Measurements from ENCODE around the gene SETD1A.

SETD1A gene

DNA sequence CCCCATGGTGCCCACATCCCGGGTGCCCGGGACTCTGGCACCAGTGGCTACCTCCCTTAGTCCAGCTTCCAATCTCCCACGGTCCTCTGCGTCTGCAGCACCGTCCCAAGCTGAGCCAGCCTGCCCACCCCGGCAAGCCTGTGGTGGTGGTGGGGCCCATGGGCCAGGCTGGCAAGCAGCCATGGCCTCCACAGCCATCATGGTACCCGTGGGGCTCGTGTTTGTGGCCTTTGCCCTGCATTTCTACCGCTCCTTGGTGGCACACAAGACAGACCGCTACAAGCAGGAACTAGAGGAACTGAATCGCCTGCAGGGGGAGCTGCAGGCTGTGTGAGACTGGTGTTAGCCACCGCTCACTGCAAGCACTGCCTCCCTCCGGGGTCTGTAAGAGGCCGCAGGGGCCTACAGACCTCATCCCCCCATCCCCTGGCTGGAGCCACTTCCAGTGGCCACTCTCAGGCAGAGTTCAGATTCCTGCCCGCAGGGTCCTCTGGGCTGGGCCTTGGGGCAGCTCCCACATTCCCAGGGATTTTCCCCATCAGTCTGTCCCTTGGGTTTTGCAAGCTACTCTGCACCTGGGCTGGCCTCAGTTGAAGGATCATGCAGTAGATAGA lies 3.9 kb upstream of the SETD1A start:
- DNase-seq (ENCODE audit: low read depth) = peak; percentile 27

DNA sequence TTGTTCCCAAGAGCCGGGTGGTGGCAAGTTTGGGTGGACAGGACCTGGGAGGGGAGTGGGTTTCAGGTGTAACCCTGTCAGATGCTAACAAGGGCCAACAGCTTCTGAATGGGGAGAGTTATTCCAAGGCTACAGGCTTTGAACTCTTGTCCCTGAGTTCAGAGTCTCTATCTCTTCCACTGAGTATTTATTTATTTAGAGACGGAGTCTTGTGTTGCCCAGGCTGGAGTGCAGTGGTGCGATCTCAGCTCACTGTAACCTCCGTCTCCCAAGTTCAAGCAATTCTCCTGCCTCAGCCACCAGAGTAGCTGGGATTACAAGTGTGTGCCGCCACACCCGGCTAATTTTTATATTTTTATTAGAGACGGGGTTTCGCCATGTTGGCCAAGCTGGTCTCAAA lies 2.6 kb upstream of the SETD1A start:
- DNase-seq (ENCODE audit: low read depth) = no peak

DNA sequence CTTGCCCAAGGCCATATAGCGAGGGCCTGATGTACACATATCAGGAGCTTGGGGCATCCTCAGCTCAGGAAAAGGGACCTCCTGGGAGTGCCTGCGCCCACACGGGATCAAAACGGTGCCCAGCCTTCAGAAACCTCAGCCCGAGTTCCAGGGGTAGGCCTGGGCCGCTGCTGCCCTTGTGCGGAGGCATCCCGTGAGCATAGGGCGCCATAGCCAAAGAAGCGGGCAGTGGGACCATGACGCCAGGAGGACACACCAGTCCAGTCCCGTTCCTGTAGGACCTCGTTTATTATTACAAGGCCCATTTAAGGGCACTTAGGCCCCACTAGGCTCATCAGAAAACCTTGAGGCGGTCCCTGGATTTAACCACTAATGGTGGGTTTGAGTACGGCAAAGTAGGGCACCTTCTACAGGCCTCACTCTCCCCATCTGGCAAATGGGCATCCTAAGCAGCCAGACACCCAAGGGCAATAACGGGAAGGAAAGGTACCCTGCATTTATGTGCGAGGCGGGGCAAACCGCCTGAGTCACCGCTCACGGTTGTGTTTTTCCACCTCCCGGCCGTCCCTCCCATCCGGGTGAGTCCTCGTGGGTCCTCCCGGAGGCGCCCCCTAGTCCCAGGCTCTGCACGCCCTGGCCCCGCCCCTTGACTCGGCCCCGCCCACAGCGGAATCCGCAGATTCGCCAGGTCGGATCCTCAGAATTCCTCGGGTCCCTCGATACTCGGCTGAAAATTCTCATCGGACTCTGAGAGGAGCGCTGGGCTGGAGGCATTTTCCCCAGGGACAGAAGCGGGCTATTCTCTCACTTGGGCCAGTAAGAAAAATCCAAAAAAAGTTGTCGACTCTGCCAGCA lies 726 bp upstream of the SETD1A start:
- DNase-seq (ENCODE audit: low read depth) = peak; percentile 83

DNA sequence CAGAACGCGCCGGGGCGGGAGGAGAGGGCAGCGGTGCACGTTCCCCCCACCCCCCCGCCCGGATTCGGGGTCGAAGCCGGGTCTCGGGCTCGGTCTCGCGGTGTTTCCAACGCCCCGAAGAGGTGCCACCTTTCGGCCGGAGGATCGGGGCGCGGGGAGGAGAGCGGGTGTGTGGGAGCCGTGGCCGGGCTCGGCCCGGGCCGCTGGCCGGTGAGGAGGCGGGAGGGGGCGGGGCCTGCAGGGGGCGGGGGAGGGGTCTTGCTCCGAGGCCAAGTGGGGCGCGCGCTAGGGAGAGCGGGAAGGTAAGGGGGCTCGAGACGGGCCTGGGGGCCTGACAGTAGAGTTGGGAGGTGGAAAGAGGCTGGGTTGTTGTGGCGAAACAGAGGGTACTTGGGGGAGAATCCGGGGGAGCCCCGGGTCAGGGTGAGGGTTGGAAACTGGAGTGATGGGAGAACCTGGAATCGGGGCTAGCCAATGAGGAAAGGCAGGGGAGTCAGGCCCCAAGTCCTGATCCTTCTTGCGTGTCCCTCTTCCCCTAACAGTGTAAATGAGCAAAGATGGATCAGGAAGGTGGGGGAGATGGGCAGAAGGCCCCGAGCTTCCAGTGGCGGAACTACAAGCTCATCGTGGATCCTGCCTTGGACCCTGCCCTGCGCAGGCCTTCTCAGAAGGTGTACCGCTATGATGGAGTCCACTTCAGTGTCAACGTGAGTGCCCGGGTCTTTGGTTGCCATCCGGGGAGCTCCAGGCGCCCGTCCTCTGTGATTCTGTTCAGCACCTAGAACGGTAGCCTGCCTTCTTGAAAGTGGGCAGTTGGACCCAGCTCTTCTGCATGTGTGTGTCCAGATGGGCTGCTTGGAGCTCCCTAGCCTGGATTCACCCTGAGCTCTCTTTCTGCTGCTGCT lies 873 bp downstream of the SETD1A start:
- DNase-seq (ENCODE audit: low read depth) = peak; percentile 61

- DNase-seq (ENCODE audit: low read depth) = no peak
Observed at GRCh38 chr16:30961384-30961783, 3.8 kb downstream of the SETD1A start.

DNA sequence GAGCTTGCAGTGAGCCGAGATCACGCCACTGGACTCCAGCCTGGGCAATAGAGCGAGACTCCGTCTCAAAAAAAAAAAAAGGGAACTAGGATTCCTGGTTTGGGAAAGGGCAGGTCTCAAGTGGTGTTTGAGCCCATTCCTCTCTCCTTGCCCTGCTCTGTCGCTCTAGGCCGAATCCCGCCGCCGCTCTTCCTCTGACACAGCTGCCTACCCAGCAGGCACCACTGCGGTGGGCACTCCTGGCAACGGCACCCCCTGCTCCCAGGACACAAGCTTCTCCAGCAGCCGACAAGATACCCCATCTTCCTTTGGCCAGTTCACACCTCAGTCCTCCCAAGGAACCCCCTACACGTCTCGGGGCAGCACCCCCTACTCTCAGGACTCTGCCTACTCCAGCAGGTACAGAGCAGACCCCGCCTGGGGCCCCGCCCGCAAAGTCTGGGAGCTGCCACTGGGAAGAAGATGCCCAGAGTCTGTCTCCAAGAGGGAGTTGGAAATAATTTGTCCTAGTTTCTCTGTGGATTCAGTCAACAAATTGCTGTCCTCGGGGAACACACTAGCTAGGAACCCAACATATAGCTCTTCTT lies 6.5 kb downstream of the SETD1A start:
- DNase-seq (ENCODE audit: low read depth) = no peak

DNA sequence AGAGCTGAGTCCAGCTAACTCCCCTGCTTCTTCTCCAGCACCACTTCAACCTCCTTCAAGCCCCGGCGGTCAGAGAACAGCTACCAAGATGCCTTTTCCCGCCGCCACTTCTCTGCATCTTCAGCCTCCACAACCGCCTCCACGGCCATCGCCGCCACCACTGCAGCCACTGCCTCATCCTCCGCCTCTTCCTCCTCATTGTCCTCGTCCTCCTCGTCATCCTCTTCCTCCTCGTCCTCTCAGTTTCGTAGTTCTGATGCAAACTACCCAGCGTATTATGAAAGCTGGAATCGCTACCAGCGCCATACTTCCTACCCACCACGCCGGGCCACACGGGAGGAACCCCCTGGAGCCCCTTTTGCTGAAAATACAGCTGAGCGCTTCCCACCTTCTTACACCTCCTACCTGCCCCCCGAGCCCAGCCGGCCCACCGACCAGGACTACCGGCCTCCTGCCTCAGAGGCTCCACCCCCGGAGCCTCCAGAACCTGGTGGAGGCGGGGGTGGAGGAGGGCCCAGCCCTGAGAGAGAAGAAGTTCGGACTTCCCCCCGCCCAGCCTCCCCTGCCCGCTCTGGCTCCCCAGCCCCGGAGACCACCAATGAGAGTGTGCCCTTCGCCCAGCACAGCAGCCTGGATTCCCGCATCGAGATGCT lies 7.1 kb downstream of the SETD1A start:
- no peak for DNase-seq (ENCODE audit: low read depth)

- DNase-seq (ENCODE audit: low read depth) = no peak
Observed at GRCh38 chr16:30965436-30965835, 7.9 kb downstream of the SETD1A start.

DNA sequence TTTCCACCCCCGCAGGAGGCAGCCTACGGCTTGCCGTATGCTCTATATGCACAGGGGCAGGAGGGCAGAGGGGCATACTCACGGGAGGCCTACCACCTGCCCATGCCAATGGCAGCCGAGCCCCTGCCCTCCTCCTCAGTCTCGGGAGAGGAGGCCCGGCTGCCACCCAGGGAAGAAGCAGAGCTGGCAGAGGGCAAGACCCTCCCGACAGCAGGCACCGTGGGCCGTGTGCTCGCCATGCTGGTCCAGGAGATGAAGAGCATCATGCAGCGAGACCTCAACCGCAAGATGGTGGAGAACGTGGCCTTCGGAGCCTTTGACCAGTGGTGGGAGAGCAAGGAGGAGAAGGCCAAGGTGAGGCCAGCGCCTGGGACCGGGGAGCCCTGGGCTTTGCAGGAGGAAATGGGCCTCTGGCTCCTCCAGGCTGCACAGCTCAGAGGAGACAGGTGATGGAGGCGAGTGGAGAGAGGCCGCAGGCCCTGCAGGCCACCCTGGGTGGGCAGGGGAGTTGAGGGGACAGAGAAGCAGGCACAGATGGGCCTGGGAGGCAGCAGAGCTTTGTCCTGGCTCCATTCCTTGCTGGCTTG lies 8.6 kb downstream of the SETD1A start:
- no peak for DNase-seq (ENCODE audit: low read depth)

- no peak for DNase-seq (ENCODE audit: low read depth)
Observed at GRCh38 chr16:30967795-30968194, 10.2 kb downstream of the SETD1A start.

GRCh38 chr16:30969246-30969842 lies 11.8 kb downstream of the SETD1A start:
- no peak for DNase-seq (ENCODE audit: low read depth)

- DNase-seq (ENCODE audit: low read depth) = no peak
Observed at GRCh38 chr16:30971298-30971697, 13.7 kb downstream of the SETD1A start.

GRCh38 chr16:30972872-30973271 lies 15.3 kb downstream of the SETD1A start:
- DNase-seq (ENCODE audit: low read depth) = no peak

GRCh38 chr16:30974348-30974747 lies 16.8 kb downstream of the SETD1A start:
- no peak for DNase-seq (ENCODE audit: low read depth)

- no peak for DNase-seq (ENCODE audit: low read depth)
Observed at GRCh38 chr16:30976486-30976885, 18.9 kb downstream of the SETD1A start.

DNA sequence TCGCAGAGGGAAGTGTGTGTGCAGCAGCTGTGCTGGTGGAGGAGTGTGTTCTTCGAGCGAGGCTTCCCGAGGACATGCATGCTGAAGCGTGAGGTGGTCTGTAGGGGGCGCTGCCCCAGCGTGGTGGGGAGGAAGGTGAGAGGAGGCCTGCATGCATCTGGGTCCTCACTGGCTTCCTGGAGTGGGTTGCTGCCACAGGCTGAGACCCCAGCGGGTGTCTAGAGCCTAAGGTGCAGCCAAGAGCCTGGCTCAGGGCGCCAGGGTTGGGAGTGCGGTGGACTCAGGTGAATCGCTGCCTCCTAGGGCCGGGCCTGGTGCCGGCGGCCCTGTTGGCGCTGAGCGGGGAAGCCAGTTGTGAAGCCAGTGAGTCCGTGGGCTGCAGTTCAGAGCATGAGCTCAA lies 19.9 kb downstream of the SETD1A start:
- DNase-seq (ENCODE audit: low read depth) = no peak

DNA sequence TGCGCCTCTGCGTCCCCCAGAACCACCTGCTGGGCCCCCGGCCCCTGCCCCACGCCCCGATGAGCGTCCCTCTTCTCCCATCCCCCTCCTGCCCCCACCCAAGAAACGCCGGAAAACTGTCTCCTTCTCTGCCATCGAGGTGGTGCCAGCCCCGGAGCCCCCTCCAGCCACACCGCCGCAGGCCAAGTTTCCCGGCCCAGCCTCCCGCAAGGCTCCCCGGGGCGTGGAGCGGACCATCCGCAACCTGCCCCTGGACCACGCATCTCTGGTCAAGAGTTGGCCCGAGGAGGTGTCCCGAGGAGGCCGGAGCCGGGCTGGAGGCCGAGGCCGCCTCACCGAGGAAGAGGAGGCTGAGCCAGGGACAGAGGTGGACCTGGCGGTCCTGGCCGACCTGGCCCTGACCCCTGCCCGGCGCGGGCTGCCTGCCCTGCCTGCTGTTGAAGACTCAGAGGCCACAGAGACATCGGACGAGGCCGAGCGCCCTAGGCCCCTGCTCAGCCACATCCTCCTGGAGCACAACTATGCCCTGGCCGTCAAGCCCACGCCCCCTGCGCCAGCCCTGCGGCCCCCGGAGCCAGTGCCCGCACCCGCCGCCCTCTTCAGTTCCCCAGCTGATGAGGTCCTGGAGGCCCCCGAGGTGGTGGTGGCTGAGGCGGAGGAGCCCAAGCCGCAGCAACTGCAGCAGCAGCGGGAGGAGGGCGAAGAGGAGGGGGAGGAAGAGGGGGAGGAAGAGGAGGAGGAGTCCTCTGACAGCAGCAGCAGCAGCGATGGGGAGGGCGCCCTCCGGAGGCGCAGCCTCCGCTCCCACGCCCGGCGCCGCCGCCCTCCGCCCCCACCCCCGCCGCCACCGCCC lies 21.8 kb downstream of the SETD1A start:
- no peak for DNase-seq (ENCODE audit: low read depth)

GRCh38 chr16:30980023-30980371 lies 22.4 kb downstream of the SETD1A start:
- no peak for DNase-seq (ENCODE audit: low read depth)

- DNase-seq (ENCODE audit: low read depth) = no peak
Observed at GRCh38 chr16:30980434-30980833, 22.9 kb downstream of the SETD1A start.

DNA sequence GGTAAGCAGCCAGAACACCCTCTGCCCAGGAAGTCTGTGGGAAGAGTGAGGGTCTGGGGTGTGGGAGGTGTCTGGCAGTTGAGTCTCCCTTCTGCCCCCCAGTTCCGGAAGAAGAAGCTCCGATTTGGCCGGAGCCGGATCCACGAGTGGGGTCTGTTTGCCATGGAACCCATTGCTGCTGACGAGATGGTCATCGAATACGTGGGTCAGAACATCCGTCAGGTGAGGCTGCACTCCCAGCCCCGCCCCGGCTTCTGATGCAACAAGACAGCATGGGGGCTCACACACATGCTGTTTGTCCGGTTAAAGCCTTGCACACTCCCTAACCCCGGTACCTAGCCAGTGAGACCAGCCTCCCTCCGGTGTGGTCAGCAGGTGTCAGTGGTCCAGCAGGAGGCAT lies 23.4 kb downstream of the SETD1A start:
- no peak for DNase-seq (ENCODE audit: low read depth)

Data from T-helper 22 cell (primary cell).